Activated T-cell treated with anti-CD3 and anti-CD28 coated beads, Interleukin-2, amount 50 U/mL, for 24 hours (primary cell): Measurements from ENCODE around the gene ECEL1.
"Not testable (repeated sequence)": the region's sequence is repeated elsewhere in the genome, so short reads cannot be mapped to it uniquely, and the experiment has no call there.

Experiments
- DNase-seq: peaks from one replicate; pipeline ENCODE4 v3.0.0-alpha.2; 2020
- H3K27ac Mint-ChIP-seq: 2 replicates; pipeline ENCODE4 v1.8.0; 2020; ENCODE audit warnings: mild to moderate bottlenecking, mixed read lengths
- H3K27me3 Mint-ChIP-seq: 2 replicates; pipeline ENCODE4 v1.8.0; 2020; ENCODE audit warnings: mixed read lengths
- H3K36me3 Mint-ChIP-seq: 2 replicates; pipeline ENCODE4 v1.8.0; 2020; ENCODE audit warnings: low read depth, mixed read lengths
- H3K4me1 Mint-ChIP-seq: 2 replicates; pipeline ENCODE4 v1.8.0; 2020; ENCODE audit warnings: low read depth, mixed read lengths
- H3K4me3 Mint-ChIP-seq: 2 replicates; pipeline ENCODE4 v1.8.0; 2020; ENCODE audit warnings: mild to moderate bottlenecking, moderate library complexity, mixed read lengths
- H3K9me3 Mint-ChIP-seq: 2 replicates; pipeline ENCODE4 v1.8.0; 2020; ENCODE audit warnings: mixed read lengths

The ECEL1 gene

GRCh38 chr2:232441922-232442321 lies 45.7 kb downstream of the ECEL1 start:
- DNase-seq, H3K4me1 Mint-ChIP-seq, H3K4me3 Mint-ChIP-seq, H3K36me3 Mint-ChIP-seq, H3K9me3 Mint-ChIP-seq, H3K27me3 Mint-ChIP-seq, H3K27ac Mint-ChIP-seq: not testable (repeated sequence)

GRCh38 chr2:232441147-232441651 lies 46.4 kb downstream of the ECEL1 start:
- peaks cover 5% of the 10 kb centered on the region for H3K27me3 Mint-ChIP-seq
- no peak overlapping the region for H3K4me3 Mint-ChIP-seq
- H3K36me3 Mint-ChIP-seq, result no peaks in the 10 kb centered on the region
- DNase-seq, result no peak
- no peaks in the 10 kb centered on the region for H3K9me3 Mint-ChIP-seq
- H3K4me1 Mint-ChIP-seq, result peaks cover 9% of the 10 kb centered on the region
- H3K27ac Mint-ChIP-seq, result no peak overlapping the region

GRCh38 chr2:232440220-232441018 lies 47.2 kb downstream of the ECEL1 start:
- H3K36me3 Mint-ChIP-seq, H3K4me3 Mint-ChIP-seq, H3K27me3 Mint-ChIP-seq, H3K4me1 Mint-ChIP-seq, H3K27ac Mint-ChIP-seq, H3K9me3 Mint-ChIP-seq: not testable (repeated sequence)
- peak; percentile 94 for DNase-seq

GRCh38 chr2:232439758-232440135 lies 47.9 kb downstream of the ECEL1 start:
- no peak for DNase-seq
- Mint-ChIP-seq H3K36me3 (no peaks in the 10 kb centered on the region), H3K4me1 (peaks cover 9% of the 10 kb centered on the region), H3K27me3 (peaks cover 5% of the 10 kb centered on the region), H3K9me3 (no peaks in the 10 kb centered on the region), H3K27ac (no peak overlapping the region), H3K4me3 (no peak overlapping the region)

- Mint-ChIP-seq H3K27ac (no peak overlapping the region), H3K36me3 (no peaks in the 10 kb centered on the region), H3K27me3 (peaks cover 5% of the 10 kb centered on the region), H3K9me3 (no peaks in the 10 kb centered on the region), H3K4me1 (peaks cover 7% of the 10 kb centered on the region), H3K4me3 (no peak overlapping the region)
- DNase-seq, result peak; percentile 68
Observed at GRCh38 chr2:232438951-232439757, 48.5 kb downstream of the ECEL1 start.

- Mint-ChIP-seq H3K27me3 (peaks cover 5% of the 10 kb centered on the region), H3K9me3 (no peaks in the 10 kb centered on the region), H3K36me3 (no peaks in the 10 kb centered on the region), H3K4me3 (no peak overlapping the region), H3K4me1 (peaks cover 7% of the 10 kb centered on the region), H3K27ac (no peak overlapping the region)
- DNase-seq, result no peak
Observed at GRCh38 chr2:232438091-232438490, 49.5 kb downstream of the ECEL1 start.

GRCh38 chr2:232437195-232437571 lies 50.5 kb downstream of the ECEL1 start:
- H3K4me3 Mint-ChIP-seq, result no peak overlapping the region
- no peak overlapping the region for H3K27ac Mint-ChIP-seq
- no peaks in the 10 kb centered on the region for H3K9me3 Mint-ChIP-seq
- peaks cover 5% of the 10 kb centered on the region for H3K27me3 Mint-ChIP-seq
- H3K4me1 Mint-ChIP-seq, result peaks cover 7% of the 10 kb centered on the region
- H3K36me3 Mint-ChIP-seq, result no peaks in the 10 kb centered on the region
- no peak for DNase-seq

- Mint-ChIP-seq H3K36me3 (no peaks in the 10 kb centered on the region), H3K9me3 (no peaks in the 10 kb centered on the region), H3K27ac (no peak overlapping the region), H3K4me1 (peaks cover 7% of the 10 kb centered on the region), H3K4me3 (no peak overlapping the region), H3K27me3 (peaks cover 5% of the 10 kb centered on the region)
- no peak for DNase-seq
Observed at GRCh38 chr2:232436381-232437194, 51.0 kb downstream of the ECEL1 start.

- Mint-ChIP-seq H3K27me3 (peaks cover 5% of the 10 kb centered on the region), H3K27ac (no peak overlapping the region), H3K4me3 (no peak overlapping the region)
Observed at GRCh38 chr2:232435805-232436204, 51.8 kb downstream of the ECEL1 start.

GRCh38 chr2:232435375-232435648 lies 52.3 kb downstream of the ECEL1 start:
- Mint-ChIP-seq H3K27ac (no peak overlapping the region), H3K27me3 (peaks cover 5% of the 10 kb centered on the region), H3K4me1 (peaks cover 6% of the 10 kb centered on the region), H3K9me3 (no peaks in the 10 kb centered on the region), H3K36me3 (no peaks in the 10 kb centered on the region), H3K4me3 (no peak overlapping the region)
- no peak for DNase-seq

More at GRCh38 chr2:232435805-232436204, 51.8 kb downstream of the ECEL1 start:
- H3K4me1 Mint-ChIP-seq, result peaks cover 7% of the 10 kb centered on the region
- H3K36me3 Mint-ChIP-seq, result no peaks in the 10 kb centered on the region
- no peak for DNase-seq
- no peaks in the 10 kb centered on the region for H3K9me3 Mint-ChIP-seq

GRCh38 chr2:232434563-232435374 lies 52.9 kb downstream of the ECEL1 start:
- Mint-ChIP-seq H3K4me3 (no peak overlapping the region), H3K27me3 (peaks cover 6% of the 10 kb centered on the region), H3K36me3 (no peaks in the 10 kb centered on the region), H3K4me1 (peaks cover under 1% of the 10 kb centered on the region), H3K9me3 (no peaks in the 10 kb centered on the region), H3K27ac (no peak overlapping the region)
- DNase-seq, result no peak

GRCh38 chr2:232434091-232434490 lies 53.5 kb downstream of the ECEL1 start:
- Mint-ChIP-seq H3K27ac (no peak overlapping the region), H3K4me1 (no peaks in the 10 kb centered on the region), H3K4me3 (no peak overlapping the region), H3K9me3 (no peaks in the 10 kb centered on the region), H3K27me3 (peaks cover 6% of the 10 kb centered on the region), H3K36me3 (no peaks in the 10 kb centered on the region)
- DNase-seq, result no peak

- not testable (repeated sequence) for H3K4me3 Mint-ChIP-seq, H3K4me1 Mint-ChIP-seq, H3K27me3 Mint-ChIP-seq, H3K27ac Mint-ChIP-seq, H3K9me3 Mint-ChIP-seq, H3K36me3 Mint-ChIP-seq, DNase-seq
Observed at GRCh38 chr2:232433622-232434021, 54.0 kb downstream of the ECEL1 start.

- H3K4me1 Mint-ChIP-seq, result no peaks in the 10 kb centered on the region
- H3K27ac Mint-ChIP-seq, result no peak overlapping the region
- H3K4me3 Mint-ChIP-seq, result no peak overlapping the region
- peaks cover 6% of the 10 kb centered on the region for H3K27me3 Mint-ChIP-seq
- no peaks in the 10 kb centered on the region for H3K36me3 Mint-ChIP-seq
- no peaks in the 10 kb centered on the region for H3K9me3 Mint-ChIP-seq
- no peak for DNase-seq
Observed at GRCh38 chr2:232432598-232433184, 54.9 kb downstream of the ECEL1 start.
